IPS-20b (cell line): ENCODE data around the gene ENG.
"Not testable (repeated sequence)": the region's sequence is repeated elsewhere in the genome, so short reads cannot be mapped to it uniquely, and the experiment has no call there.

Experiments
- H3K27ac ChIP-seq: one replicate; pipeline ENCODE4 v1.5.1; 2013; ENCODE audit warnings: low read length
- H3K27me3 ChIP-seq: 2 replicates; pipeline ENCODE4 v1.6.1; 2013; ENCODE audit warnings: mild to moderate bottlenecking, low read length, inconsistent platforms; ENCODE audit not compliant: insufficient read depth
- H3K36me3 ChIP-seq: 2 replicates; pipeline ENCODE4 v1.6.1; 2013; ENCODE audit warnings: low read depth, mild to moderate bottlenecking, inconsistent platforms, low read length, moderate library complexity; ENCODE audit not compliant: insufficient read depth
- H3K4me1 ChIP-seq: 2 replicates; pipeline ENCODE4 v1.6.1; 2013; ENCODE audit warnings: mild to moderate bottlenecking, control low read depth, inconsistent platforms, low read length, moderate library complexity; ENCODE audit not compliant: insufficient read depth
- H3K4me3 ChIP-seq: 2 replicates; pipeline ENCODE4 v1.5.1; 2013; ENCODE audit warnings: mild to moderate bottlenecking, low read length, inconsistent platforms
- H3K9ac ChIP-seq: 2 replicates; pipeline ENCODE4 v1.6.1; 2013; ENCODE audit warnings: low read depth, mild to moderate bottlenecking, inconsistent platforms, low read length, moderate library complexity
- H3K9me3 ChIP-seq: 2 replicates; pipeline ENCODE4 v1.6.1; 2013; ENCODE audit warnings: mild to moderate bottlenecking, low read depth, low read length, inconsistent platforms; ENCODE audit not compliant: insufficient read depth

The ENG gene

GRCh38 chr9:127846443-127847177, 7.8 kb downstream of the ENG start:
- H3K36me3 ChIP-seq = no peaks in the 10 kb centered on the region
- no peak overlapping the region for H3K9ac ChIP-seq
- peaks cover 7% of the 10 kb centered on the region for H3K9me3 ChIP-seq

DNA sequence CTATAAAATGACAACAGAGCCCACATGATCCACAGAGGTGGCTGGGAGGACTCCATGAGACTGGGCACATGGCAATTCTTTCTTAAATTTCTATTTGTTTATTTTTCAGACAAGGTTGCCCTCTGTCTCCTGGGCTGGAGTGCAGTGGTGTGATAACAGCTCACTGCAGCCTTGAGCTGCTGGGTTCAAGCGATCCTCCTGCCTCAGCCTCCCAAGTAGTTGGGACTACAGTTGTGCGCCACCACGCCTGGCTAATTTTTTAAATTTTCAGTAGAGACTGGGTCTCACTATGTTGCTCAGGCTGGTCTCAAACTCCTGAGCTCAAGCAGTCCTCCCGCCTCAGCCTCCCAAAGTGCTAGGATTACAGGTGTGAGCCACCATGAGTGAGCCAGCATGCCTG, 8.8 kb downstream of the ENG start:
- H3K4me1 ChIP-seq, H3K9ac ChIP-seq, H3K27ac ChIP-seq: not testable (repeated sequence)

More at GRCh38 chr9:127846443-127847177, 7.8 kb downstream of the ENG start:
- H3K27ac ChIP-seq = no peak overlapping the region
- no peaks in the 10 kb centered on the region for H3K27me3 ChIP-seq
- H3K4me3 ChIP-seq = no peak overlapping the region
- no peaks in the 10 kb centered on the region; the same call in 1 of the 2 replicates for H3K4me1 ChIP-seq

DNA sequence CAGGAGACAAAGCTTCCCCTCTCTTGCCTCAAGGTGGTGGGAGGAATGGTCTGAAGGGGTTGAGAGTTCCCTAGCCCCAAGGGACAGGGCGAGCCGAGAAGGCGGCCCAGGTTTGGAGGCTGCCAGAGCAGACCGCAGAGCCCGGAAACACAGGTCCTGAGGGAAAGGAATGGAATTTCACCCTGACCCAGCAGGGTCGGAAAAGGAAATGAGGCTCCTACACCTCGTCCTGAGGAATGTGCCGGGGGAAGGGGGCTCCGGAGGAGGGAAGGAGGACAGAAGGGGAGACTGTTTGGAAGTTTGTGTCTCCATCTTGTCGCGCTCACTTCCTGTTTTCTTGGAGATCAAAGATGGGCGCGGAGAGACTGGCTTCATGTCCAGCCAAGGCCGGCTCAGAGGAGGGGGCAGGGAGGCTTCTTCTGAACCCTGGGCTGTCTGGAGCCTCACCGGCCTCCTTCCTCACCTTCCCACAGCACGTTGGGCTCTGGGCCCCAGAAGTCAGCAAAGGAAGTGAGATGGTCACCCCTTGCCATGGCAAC, 9.6 kb downstream of the ENG start:
- Histone ChIP-seq H3K27ac (no peak overlapping the region), H3K36me3 (no peaks in the 10 kb centered on the region), H3K9ac (no peak overlapping the region), H3K9me3 (peaks cover 7% of the 10 kb centered on the region), H3K4me1 (no peaks in the 10 kb centered on the region; the same call in 1 of the 2 replicates), H3K4me3 (no peak overlapping the region), H3K27me3 (no peaks in the 10 kb centered on the region)

More for the DNA sequence above, 8.8 kb downstream of the ENG start:
- H3K36me3 ChIP-seq, H3K9me3 ChIP-seq, H3K4me3 ChIP-seq, H3K27me3 ChIP-seq: not testable (repeated sequence)

- Histone ChIP-seq H3K36me3 (no peaks in the 10 kb centered on the region), H3K27me3 (no peaks in the 10 kb centered on the region), H3K4me3 (no peak overlapping the region), H3K9ac (no peak overlapping the region), H3K27ac (no peak overlapping the region), H3K9me3 (no peaks in the 10 kb centered on the region), H3K4me1 (peaks cover 1% of the 10 kb centered on the region; the same call in 1 of the 2 replicates)
Observed at GRCh38 chr9:127841087-127841835, 13.2 kb downstream of the ENG start.

DNA sequence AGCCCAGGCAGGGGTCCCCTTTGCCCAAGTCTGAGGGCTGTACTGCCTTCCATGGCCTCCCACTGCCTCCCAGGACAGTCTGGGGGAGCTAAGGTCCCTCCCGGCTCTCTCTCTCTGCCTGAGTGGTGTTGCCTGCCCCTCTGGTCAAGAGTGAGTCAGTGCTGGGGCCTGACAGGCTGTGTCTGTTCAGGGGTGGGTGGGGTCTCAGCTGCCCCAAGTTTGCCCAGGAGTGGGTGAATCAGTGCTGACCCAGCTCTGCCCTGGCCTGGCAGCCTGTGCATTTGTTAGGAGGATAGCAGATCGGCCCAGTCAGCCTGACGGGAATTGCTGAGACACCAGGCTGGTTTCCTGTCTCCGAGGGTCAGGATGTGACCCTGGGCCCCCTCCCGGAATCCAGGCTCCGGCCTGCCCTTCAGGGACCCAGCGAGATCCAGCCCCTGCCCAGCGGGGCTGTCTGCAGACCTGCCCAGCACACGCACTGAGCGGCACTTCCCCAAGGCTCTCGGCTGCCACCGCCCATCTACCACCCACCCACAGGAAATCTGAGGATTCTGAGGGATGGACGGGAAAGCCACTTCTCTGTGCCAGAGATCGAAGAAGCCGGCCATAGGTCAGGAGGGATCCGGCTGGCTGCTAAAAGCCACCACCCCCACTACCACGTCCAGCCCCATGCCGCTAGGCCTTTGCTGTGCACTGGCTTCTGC, 15.9 kb downstream of the ENG start:
- Histone ChIP-seq H3K27me3 (no peaks in the 10 kb centered on the region), H3K9ac (no peak overlapping the region), H3K27ac (no peak overlapping the region), H3K9me3 (no peaks in the 10 kb centered on the region), H3K4me3 (no peak overlapping the region), H3K36me3 (no peaks in the 10 kb centered on the region), H3K4me1 (peaks cover 3% of the 10 kb centered on the region; the same call in 1 of the 2 replicates)

GRCh38 chr9:127837346-127837745, 17.1 kb downstream of the ENG start:
- no peak overlapping the region for H3K9ac ChIP-seq
- no peak overlapping the region for H3K4me3 ChIP-seq
- no peak overlapping the region for H3K27ac ChIP-seq
- no peaks in the 10 kb centered on the region for H3K27me3 ChIP-seq
- no peaks in the 10 kb centered on the region for H3K9me3 ChIP-seq
- peaks cover 3% of the 10 kb centered on the region; the same call in 1 of the 2 replicates for H3K4me1 ChIP-seq
- no peaks in the 10 kb centered on the region for H3K36me3 ChIP-seq

DNA sequence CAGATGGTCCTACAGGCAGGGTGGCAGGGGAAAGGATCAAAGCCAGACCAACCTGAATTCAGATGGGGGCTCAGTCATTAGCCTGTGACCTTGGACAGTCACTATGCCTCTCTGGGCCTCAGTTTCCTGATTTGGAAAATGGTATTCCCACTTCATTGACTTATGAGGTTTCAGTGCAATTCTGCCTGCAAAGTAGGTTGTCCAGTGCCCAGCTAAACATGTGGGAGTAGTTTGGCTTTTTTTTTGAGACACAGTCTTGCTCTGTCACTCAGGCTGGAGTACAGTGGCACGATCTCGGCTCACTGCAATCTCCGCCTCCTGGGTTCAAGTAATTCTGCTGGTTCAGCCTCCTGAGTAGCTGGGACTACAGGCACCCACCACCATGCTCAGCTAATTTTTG, 17.9 kb downstream of the ENG start:
- not testable (repeated sequence) for H3K36me3 ChIP-seq, H3K4me3 ChIP-seq, H3K4me1 ChIP-seq, H3K9ac ChIP-seq, H3K27ac ChIP-seq, H3K27me3 ChIP-seq, H3K9me3 ChIP-seq

DNA sequence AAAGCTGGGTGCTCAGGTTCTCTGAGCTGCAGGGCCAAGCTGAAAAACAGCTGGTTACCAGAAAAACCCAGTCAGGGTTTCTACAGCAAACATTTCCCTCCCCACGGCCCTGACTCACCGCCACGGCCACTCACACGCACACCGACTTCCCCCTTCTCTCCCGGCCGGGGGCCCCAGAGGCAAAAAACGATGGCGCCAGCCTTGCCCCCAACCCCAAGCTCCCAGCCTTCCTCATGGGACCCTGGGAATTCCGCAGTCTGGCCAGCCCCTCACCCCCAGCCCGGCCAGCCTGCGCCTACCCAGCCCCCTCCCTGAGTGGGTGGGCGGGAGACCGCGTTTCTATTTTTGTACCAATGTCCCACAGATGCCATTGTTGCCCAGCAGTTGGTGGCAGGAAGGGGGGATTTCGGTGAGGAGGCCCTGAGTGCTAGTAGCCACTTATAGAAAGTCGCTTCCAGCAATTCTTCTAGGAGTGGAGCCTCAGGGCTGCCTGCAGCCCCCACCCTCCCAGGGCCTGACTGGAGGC, 18.4 kb downstream of the ENG start:
- no peaks in the 10 kb centered on the region for H3K9me3 ChIP-seq
- H3K9ac ChIP-seq = no peak overlapping the region
- H3K27ac ChIP-seq = no peak overlapping the region
- no peaks in the 10 kb centered on the region for H3K27me3 ChIP-seq
- no peaks in the 10 kb centered on the region for H3K36me3 ChIP-seq
- peaks cover 3% of the 10 kb centered on the region; the same call in 1 of the 2 replicates for H3K4me1 ChIP-seq
- H3K4me3 ChIP-seq = no peak overlapping the region

DNA sequence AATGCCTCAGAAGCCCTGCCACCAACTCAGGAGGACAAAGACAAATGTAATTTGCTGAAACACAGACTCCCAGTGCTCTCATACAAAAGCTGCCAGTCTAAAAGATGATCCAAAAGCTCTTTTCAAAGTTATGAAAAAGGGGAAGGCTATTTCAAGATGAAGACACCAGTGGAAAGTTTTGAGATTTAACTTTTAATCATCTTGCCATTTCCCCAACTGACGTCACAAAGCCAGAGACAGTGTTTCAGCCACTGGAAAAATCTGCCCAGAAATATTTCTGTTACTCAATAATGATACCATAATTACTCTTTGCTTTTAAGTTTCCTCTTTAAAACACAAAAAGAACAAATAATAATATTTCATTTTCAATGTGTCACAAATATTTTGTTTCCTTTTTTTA, 20.9 kb downstream of the ENG start:
- H3K9me3 ChIP-seq = no peaks in the 10 kb centered on the region
- H3K36me3 ChIP-seq = no peaks in the 10 kb centered on the region
- peaks cover 9% of the 10 kb centered on the region; the same call in 1 of the 2 replicates for H3K4me1 ChIP-seq
- H3K27me3 ChIP-seq = no peaks in the 10 kb centered on the region
- no peak overlapping the region for H3K27ac ChIP-seq
- H3K4me3 ChIP-seq = no peak overlapping the region
- no peak overlapping the region for H3K9ac ChIP-seq

DNA sequence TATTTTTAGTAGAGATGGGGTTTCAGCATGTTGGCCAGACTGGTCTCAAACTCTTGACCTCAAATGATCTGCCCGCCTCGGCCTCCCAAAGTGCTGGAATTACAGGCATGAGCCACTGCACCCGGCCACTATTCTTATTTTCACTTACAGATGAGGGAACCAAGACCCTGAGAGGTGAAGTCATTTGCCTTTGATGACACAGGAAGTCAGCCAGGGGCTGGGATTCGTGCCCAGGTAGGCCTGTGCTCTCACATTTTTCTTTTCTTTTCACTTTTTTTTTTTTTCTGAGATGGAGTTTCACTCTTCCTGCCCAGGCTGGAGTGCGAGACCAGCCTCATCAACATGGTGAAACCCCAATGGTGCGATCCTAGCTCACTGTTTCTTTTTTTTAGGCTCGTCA, 22.2 kb downstream of the ENG start:
- Histone ChIP-seq H3K27me3 (peaks cover 8% of the 10 kb centered on the region), H3K9me3 (no peaks in the 10 kb centered on the region), H3K36me3 (no peaks in the 10 kb centered on the region), H3K27ac (no peak overlapping the region), H3K4me3 (no peak overlapping the region), H3K4me1 (peaks cover 11% of the 10 kb centered on the region; the same call in 1 of the 2 replicates), H3K9ac (no peak overlapping the region)

DNA sequence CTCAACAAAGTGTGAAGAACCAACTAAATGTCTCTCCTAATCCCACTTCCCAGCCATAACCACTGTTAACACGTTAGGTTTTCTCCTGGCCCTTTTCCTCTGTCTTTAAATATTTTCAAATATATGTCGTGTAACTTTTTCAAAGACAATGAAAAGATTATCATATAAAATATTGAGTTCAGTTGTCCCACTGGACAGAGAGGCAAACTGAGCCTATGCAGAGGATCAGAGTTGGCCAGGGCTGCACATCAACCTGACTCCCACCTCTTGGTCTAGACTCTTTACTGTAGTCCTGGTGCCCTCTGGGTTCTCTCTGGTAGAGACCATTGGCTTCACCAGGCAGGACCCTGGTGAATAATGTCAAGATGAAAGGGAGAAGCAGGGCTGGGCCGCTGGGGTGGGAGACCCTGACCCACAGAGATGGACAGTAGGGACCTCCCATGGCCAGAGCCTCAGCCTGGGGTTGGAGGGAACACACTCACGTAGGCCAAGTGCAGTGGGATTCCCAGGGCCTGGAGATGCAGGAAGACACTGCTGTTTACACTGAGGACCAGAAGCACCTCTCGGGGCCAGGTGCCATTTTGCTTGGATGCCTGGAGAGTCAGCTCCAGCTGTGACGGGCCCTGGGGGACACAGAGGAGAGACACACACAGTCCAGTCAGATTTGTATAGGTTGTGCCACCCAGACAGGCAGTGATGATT, 25.1 kb downstream of the ENG start:
- Histone ChIP-seq H3K36me3 (no peaks in the 10 kb centered on the region), H3K27me3 (peaks cover 23% of the 10 kb centered on the region), H3K27ac (no peak overlapping the region), H3K9ac (no peak overlapping the region), H3K4me3 (no peak overlapping the region), H3K4me1 (peaks cover 8% of the 10 kb centered on the region; the same call in 1 of the 2 replicates), H3K9me3 (no peaks in the 10 kb centered on the region)
